CD4-positive, alpha-beta T cell treated with Interleukin-1 beta for 1 hour (primary cell): ENCODE measurements around the gene PGM2L1.
"Not testable (repeated sequence)": the region's sequence is repeated elsewhere in the genome, so short reads cannot be mapped to it uniquely, and the experiment has no call there.

Experiments
- DNase-seq, 2 donors: peaks; one replicate each; pipeline ENCODE4 v3.0.0-alpha.2; 2020 to 2022

Gene PGM2L1

GRCh38 chr11:74398244-74399159, at the start of gene PGM2L1:
Gene PGM2L1 (minus strand): TSS chr11:74398433. CDS start chr11:74398161, 272 bp downstream.
- peak; percentile 94 to 95 for DNase-seq

- no peak for DNase-seq
Measured at GRCh38 chr11:74447720-74448119, 49.5 kb upstream of the PGM2L1 start.

- DNase-seq: no peak
Measured at GRCh38 chr11:74446532-74446938, 48.3 kb upstream of the PGM2L1 start.

GRCh38 chr11:74444173-74444826, 46.1 kb upstream of the PGM2L1 start:
- DNase-seq: no peak

GRCh38 chr11:74443071-74443864, 45.0 kb upstream of the PGM2L1 start:
- DNase-seq: no peak

GRCh38 chr11:74442636-74443035, 44.4 kb upstream of the PGM2L1 start:
- DNase-seq: no peak

- DNase-seq: no peak
Measured at GRCh38 chr11:74438681-74439080, 40.4 kb upstream of the PGM2L1 start.

- no peak for DNase-seq
Measured at GRCh38 chr11:74437441-74438042, 39.3 kb upstream of the PGM2L1 start.

GRCh38 chr11:74434528-74434927, 36.3 kb upstream of the PGM2L1 start:
- DNase-seq: peak in 1 of 2 donors; percentile 7

- no peak for DNase-seq
Measured at GRCh38 chr11:74429205-74429604, 31.0 kb upstream of the PGM2L1 start.

- DNase-seq: no peak
Measured at GRCh38 chr11:74427384-74427886, 29.2 kb upstream of the PGM2L1 start.

- no peak for DNase-seq
Measured at GRCh38 chr11:74425100-74425499, 26.9 kb upstream of the PGM2L1 start.

- DNase-seq: no peak
Measured at GRCh38 chr11:74418509-74418895, 20.3 kb upstream of the PGM2L1 start.

GRCh38 chr11:74417860-74418508, 19.8 kb upstream of the PGM2L1 start:
- DNase-seq: no peak

GRCh38 chr11:74417379-74417804, 19.2 kb upstream of the PGM2L1 start:
- peak in 1 of 2 donors; percentile 19 for DNase-seq

GRCh38 chr11:74416974-74417373, 18.7 kb upstream of the PGM2L1 start:
- not testable (repeated sequence) for DNase-seq

GRCh38 chr11:74412733-74413359, 14.6 kb upstream of the PGM2L1 start:
- DNase-seq: no peak

GRCh38 chr11:74412321-74412720, 14.1 kb upstream of the PGM2L1 start:
- DNase-seq: no peak

- no peak for DNase-seq
Measured at GRCh38 chr11:74409633-74410032, 11.4 kb upstream of the PGM2L1 start.

- DNase-seq: no peak
Measured at GRCh38 chr11:74403607-74404321, 5.5 kb upstream of the PGM2L1 start.

- DNase-seq: no peak
Measured at GRCh38 chr11:74400606-74401005, 2.4 kb upstream of the PGM2L1 start.
